ENCODE data around the gene RBPJ. TPM values are rescaled to one million over a fixed set of nuclear protein-coding genes. Genes with fewer than 3 reads are reported as not detected.
A peak's percentile ranks its signal among the peaks of the same experiment; 100 is the strongest.

RBPJ gene
- polyA plus RNA-seq, 3 donors: 75.3 to 177 (median 128) TPM

GRCh38 chr4:26377328-26378311, 56.8 kb downstream of the RBPJ start:
- no peak overlapping the region for H2AFZ ChIP-seq (ENCODE audit: insufficient read depth, low read depth, low read length, poor library complexity, severe bottlenecking)
- H3K27me3 ChIP-seq (ENCODE audit: control insufficient read depth in 2 of 2, insufficient read depth in 2 of 2, low read length in 2 of 2): peaks cover 3 to 9% of the 10 kb centered on the region in 2 donors
- H3K4me2 ChIP-seq (replicated peaks; ENCODE audit: extremely low read depth, low read length, poor library complexity, severe bottlenecking): peak overlapping the region; percentile 27
- peaks cover 24 to 33% of the 10 kb centered on the region in 2 donors for H3K4me1 ChIP-seq (ENCODE audit: control insufficient read depth in 1 of 2, insufficient read depth in 2 of 2, low read length in 2 of 2)
- H4K20me1 ChIP-seq (ENCODE audit: insufficient read depth, low read length): peaks cover 100% of the 10 kb centered on the region
- peaks cover 84% of the 10 kb centered on the region for H3K79me2 ChIP-seq (ENCODE audit: insufficient read depth, low read length)
- H3K27ac ChIP-seq (ENCODE audit: low read depth in 1 of 2, low read length in 2 of 2): peak overlapping the region in 1 of 2 donors; percentile 66
- intact Hi-C loops (cut with micrococcal nuclease): no loop called here
- H3K9me3 Mint-ChIP-seq: peaks cover 0 to 3% (median 0%) of the 10 kb centered on the region in 7 donors
- H3K4me3 ChIP-seq (replicated peaks in 1 of 3; ENCODE audit: low read depth in 2 of 3, low read length in 3 of 3): peak overlapping the region in 1 of 3 experiments; percentile 6
- H3K36me3 Mint-ChIP-seq: peaks cover 25 to 31% of the 10 kb centered on the region in 2 donors
- H3K36me3 ChIP-seq (replicated peaks in 1 of 2; ENCODE audit: control insufficient read depth in 1 of 2, insufficient read depth in 2 of 2, low read length in 2 of 2): peaks cover 3 to 9% of the 10 kb centered on the region in 2 donors
- DNase-seq: peak; percentile 47 to 64 (median 47)
- WGBS (ENCODE audit: insufficient coverage): no CpG with 5 or more reads among the region's 4 CpGs
- no peak for TF ChIP-seq CTCF (IDR thresholded peaks at IDR 0.05)
- peaks cover 10 to 21% (median 12%) of the 10 kb centered on the region in 3 donors for H3K27me3 Mint-ChIP-seq (ENCODE audit: low read depth in 3 of 3)
- H3K4me3 Mint-ChIP-seq: peak overlapping the region in 1 of 2 donors; percentile 72
- peak overlapping the region in 6 of 7 donors; percentile 57 to 85 (median 72) for H3K27ac Mint-ChIP-seq
- H3K4me1 Mint-ChIP-seq: peaks cover 40% of the 10 kb centered on the region
- no peak overlapping the region for H3K9ac ChIP-seq (ENCODE audit: insufficient read depth, low read length, poor library complexity, severe bottlenecking)
- no peaks in the 10 kb centered on the region for H3K9me3 ChIP-seq (replicated peaks in 1 of 2; ENCODE audit: control insufficient read depth in 1 of 2, insufficient read depth in 1 of 2, low read length in 2 of 2)

- DNase-seq: no peak
- no peak overlapping the region for H3K9ac ChIP-seq (ENCODE audit: insufficient read depth, low read length, poor library complexity, severe bottlenecking)
- H3K4me1 ChIP-seq (ENCODE audit: control insufficient read depth in 1 of 2, insufficient read depth in 2 of 2, low read length in 2 of 2): peaks cover 17 to 20% of the 10 kb centered on the region in 2 donors
- H3K9me3 ChIP-seq (replicated peaks in 1 of 2; ENCODE audit: control insufficient read depth in 1 of 2, insufficient read depth in 1 of 2, low read length in 2 of 2): no peaks in the 10 kb centered on the region
- peaks cover 100% of the 10 kb centered on the region for H4K20me1 ChIP-seq (ENCODE audit: insufficient read depth, low read length)
- no peak overlapping the region for H3K4me3 Mint-ChIP-seq
- TF ChIP-seq CTCF (IDR thresholded peaks at IDR 0.05): no peak
- H3K27ac Mint-ChIP-seq: no peak overlapping the region
- peaks cover 79% of the 10 kb centered on the region for H3K79me2 ChIP-seq (ENCODE audit: insufficient read depth, low read length)
- H3K4me2 ChIP-seq (replicated peaks; ENCODE audit: extremely low read depth, low read length, poor library complexity, severe bottlenecking): no peak overlapping the region
- H3K36me3 ChIP-seq (replicated peaks in 1 of 2; ENCODE audit: control insufficient read depth in 1 of 2, insufficient read depth in 2 of 2, low read length in 2 of 2): peaks cover 3 to 15% of the 10 kb centered on the region in 2 donors
- H3K27me3 ChIP-seq (ENCODE audit: control insufficient read depth in 2 of 2, insufficient read depth in 2 of 2, low read length in 2 of 2): peaks cover 3 to 5% of the 10 kb centered on the region in 2 donors
- intact Hi-C loops (cut with micrococcal nuclease): loop anchor here in 1 of 2 donors (10.0 kb wide), 1 partner anchor 45 kb away; no protein-coding TSS in a partner anchor
- peaks cover 6 to 12% (median 6%) of the 10 kb centered on the region in 3 donors for H3K27me3 Mint-ChIP-seq (ENCODE audit: low read depth in 3 of 3)
- H3K36me3 Mint-ChIP-seq: peaks cover 19 to 25% of the 10 kb centered on the region in 2 donors
- peaks cover 32% of the 10 kb centered on the region for H3K4me1 Mint-ChIP-seq
- no peak overlapping the region for H3K4me3 ChIP-seq (replicated peaks in 1 of 3; ENCODE audit: low read depth in 2 of 3, low read length in 3 of 3)
- WGBS (ENCODE audit: insufficient coverage): no CpG with 5 or more reads among the region's 2 CpGs
- no peak overlapping the region for H2AFZ ChIP-seq (ENCODE audit: insufficient read depth, low read depth, low read length, poor library complexity, severe bottlenecking)
- H3K9me3 Mint-ChIP-seq: peaks cover 0 to 2% (median 0%) of the 10 kb centered on the region in 7 donors
- no peak overlapping the region for H3K27ac ChIP-seq (ENCODE audit: low read depth in 1 of 2, low read length in 2 of 2)
Observed at GRCh38 chr4:26379837-26380236, 59.0 kb downstream of the RBPJ start.
